Measurements from ENCODE around the gene DOK5. TPM values are rescaled to one million over a fixed set of nuclear protein-coding genes. Genes with fewer than 3 reads are reported as not detected.
"Not testable (repeated sequence)": the region's sequence is repeated elsewhere in the genome, so short reads cannot be mapped to it uniquely, and the experiment has no call there.

Gene DOK5
- total RNA-seq, result under 1 TPM in 1 of 2 donors, not detected in 1; 0.39 TPM
- long read RNA-seq, result 0 reads

DNA sequence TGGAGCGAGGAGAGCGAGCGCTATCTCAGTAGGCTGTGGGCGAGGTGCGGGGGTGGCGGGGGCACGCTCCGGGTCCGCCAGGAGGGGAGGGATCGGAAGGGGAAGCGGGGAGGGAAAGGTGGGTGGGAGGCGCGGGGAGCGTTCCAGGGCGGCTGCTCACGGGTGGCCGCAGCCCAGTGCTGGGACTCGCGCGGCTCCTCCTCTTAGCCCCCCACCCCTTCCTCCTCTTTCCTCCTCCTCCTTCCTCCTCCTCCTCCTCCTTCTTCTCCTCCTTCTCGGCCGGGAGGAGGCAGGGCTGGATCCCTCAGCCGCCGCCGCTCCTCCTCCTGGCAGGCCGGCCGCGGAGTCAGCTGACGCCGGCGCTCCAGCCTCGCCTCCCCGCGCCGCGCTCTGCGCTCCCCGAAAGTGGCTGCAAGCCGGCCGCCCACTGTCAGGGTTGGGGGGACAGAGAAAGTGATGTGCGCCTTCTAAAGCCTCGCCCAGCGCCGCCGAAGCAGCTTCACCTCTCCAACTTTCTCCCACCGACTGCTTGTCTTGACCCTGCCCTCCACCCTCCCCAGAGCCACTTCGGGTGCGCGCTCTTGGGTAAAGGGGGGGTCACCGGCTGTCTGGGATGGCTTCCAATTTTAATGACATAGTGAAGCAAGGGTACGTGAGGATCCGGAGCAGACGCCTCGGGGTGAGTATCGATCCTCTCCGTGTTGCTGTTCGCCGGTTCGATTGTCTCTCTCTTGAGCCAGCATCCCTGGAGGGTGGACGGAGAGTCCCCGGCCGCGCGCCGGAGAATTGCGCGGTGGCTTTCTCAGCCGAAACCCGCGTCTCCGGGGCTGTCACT is at the start of gene DOK5:
Gene DOK5, plus strand, starts transcription at position 260 of the 835 bp plus-strand sequence. Its CDS starts 354 bp downstream, at position 614.
- intact Hi-C loops (cut with DNase I, micrococcal nuclease), result no loop called here
- DNase-seq (peak in 1 of 2 donors; percentile 4), ATAC-seq (no peak)

DNA sequence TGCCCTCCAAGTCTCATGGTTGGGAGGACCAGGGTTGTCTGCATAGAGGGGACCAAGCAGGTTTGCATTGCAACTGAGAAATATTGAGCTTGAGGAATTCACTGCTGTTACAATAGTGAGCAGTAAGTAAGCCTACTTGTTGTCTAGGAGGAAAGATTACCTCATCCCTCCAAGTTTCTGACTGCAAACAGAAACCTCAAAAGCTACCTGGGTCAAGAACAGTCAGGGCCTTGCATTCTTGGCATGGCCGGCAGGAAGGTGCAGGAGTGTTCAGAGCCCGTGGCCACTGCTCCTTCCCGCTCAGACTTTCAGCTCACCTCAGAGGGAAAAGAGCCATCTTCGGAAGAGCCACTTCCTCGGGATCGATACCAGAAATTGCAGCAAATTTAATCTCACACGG is 46.0 kb upstream of the DOK5 start:
- DNase-seq, result no peak
- ATAC-seq, result no peak
- intact Hi-C loops (cut with DNase I, micrococcal nuclease), result no loop called here

DNA sequence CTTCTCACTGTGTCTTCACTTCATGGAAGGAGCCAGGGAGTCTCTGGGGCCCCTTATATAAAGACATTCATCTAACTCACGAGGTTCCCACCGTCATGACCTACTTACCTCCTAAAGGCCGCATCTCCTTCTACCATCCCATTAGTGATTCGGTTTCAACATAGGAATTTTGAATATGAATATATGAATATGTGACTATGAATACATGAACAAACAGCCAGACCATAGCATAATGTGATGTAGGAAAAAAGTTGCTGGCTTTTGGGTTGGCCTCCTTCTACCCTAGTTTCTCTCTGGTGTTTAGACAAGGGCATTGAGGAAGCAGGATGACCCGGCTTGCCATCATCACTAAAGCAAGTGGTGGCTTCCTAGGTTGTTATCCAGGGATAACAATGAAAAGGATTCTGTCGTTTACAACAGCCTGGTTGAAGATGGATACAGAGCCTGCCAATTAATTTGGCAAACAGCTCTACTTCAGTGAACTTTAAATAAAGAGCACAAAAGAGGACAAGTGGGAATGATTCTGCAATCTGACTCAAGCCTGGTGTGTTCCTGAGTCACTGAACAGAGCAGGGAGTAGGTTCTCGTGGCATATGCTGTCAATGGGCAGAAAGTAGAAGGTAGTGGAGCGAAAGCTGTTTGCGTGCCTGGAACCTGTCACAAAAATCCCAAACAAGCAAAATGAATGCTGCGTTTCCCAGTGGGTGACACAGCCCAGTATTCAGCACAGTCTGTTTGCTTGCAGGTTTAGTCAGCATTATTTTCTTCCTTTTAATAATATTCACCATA is 44.0 kb upstream of the DOK5 start:
- DNase-seq (no peak), ATAC-seq (no peak)
- intact Hi-C loops (cut with DNase I, micrococcal nuclease), result no loop called here

DNA sequence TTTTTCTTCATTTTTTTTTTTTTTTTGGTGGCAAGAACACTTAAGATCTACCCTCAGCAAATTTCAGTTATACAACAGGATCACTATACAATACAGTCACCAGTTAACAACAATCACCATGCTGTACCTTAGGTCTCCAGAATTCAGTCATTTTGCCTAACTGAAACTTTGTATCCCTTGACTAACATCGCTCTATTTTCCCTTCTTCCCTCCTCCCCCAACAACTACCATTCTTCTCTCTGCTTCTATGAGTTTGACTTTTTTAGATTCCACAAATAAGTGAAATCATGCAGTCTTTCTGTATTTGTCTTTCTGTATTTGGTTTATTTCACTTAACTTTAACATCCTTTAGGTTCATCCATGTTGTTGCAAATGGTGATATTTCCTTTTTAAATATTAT is 42.4 kb upstream of the DOK5 start:
- ATAC-seq (no peak), DNase-seq (no peak)
- intact Hi-C loops (cut with DNase I, micrococcal nuclease), result no loop called here

DNA sequence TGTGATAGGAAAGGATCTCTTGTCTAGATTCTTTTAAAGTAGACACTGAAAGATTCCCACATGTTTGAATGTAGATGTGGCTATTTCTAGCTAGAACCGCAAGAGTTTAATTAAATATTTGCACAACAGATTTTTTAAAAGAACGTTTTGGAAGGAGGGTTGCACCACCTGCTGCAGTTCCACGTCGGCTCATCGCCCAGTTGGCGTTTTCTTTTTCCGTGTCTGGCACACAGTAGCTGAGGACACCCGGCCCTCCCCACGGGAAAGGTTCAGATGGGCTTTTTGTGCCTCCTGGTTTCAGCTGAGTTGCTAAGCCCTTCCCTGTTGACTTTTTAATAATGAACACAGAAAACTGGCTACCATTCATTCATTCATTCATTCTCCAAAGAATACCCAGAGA is 41.8 kb upstream of the DOK5 start:
- DNase-seq (no peak), ATAC-seq (no peak)
- intact Hi-C loops (cut with DNase I, micrococcal nuclease), result no loop called here

- intact Hi-C loops (cut with DNase I, micrococcal nuclease), result no loop called here
- ATAC-seq (no peak), DNase-seq (no peak)
These were observed 41.2 kb upstream of the DOK5 start for GRCh38 chr20:54434196-54434595.

- DNase-seq (no peak), ATAC-seq (no peak)
- intact Hi-C loops (cut with DNase I, micrococcal nuclease), result no loop called here
These were observed 40.4 kb upstream of the DOK5 start for GRCh38 chr20:54435015-54435414.

GRCh38 chr20:54436410-54436809 is 39.0 kb upstream of the DOK5 start:
- intact Hi-C loops (cut with DNase I, micrococcal nuclease); ATAC-seq; DNase-seq: not testable (repeated sequence)

- intact Hi-C loops (cut with DNase I, micrococcal nuclease), result no loop called here
- ATAC-seq, result no peak
- DNase-seq, result no peak
These were observed 37.2 kb upstream of the DOK5 start for GRCh38 chr20:54438166-54438565.

DNA sequence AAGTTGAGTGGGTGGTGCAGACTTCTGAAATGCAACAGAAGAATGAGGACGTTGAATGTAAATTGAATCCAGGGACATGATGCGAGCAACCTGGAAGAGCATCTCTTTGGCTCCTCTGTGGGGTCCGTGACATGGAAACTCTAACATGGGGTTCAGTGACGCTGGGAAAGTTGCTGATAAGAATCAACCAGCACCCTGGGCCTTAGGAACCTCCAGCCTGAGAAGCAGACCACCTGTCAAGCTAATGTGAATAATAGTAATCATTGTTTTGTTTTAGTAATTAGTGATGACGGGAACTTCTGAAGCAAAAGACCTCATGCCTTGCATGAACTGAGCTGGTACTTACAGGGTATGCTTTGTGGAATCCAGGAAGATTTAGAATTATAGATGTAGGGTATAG is 25.2 kb upstream of the DOK5 start:
- ATAC-seq (no peak), DNase-seq (no peak)
- intact Hi-C loops (cut with DNase I, micrococcal nuclease), result no loop called here

DNA sequence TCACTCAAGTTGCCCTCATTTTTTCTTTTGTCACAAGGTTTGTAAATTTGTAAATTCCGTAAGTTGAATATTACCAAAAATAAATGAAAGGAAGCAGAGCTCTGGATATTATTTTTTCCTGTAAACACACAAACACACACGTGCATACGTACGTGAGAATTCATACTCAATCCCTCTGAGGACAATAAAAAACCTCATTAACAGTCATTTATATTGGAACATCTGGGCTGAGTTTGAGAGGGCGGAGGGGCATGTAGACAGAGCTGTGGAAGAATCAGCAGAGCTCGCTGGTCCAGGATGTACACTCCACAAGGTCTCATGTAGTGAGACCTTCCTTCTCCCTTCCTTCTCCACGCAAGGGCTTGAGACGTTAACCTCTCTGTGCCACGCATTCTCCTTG is 24.2 kb upstream of the DOK5 start:
- ATAC-seq (no peak), DNase-seq (no peak)
- intact Hi-C loops (cut with DNase I, micrococcal nuclease), result no loop called here

DNA sequence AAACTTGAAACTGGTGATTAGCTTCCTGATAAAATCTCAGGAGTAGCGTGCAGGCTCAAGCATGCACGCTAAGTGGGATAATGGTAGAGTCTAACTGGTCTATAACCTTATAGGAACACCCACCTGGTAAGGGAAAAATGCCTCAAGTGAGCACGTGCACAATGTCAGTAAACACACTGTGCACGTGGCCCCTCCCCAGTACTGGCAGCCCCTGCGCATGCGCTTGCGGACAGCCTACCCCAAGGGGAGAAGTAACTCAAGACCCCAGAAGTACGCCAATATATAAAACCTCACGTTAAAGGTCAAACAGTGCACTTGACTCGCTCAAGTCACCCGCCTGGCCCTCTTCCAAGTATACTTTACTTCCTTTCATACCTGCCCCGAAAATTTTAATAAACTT is 23.1 kb upstream of the DOK5 start:
- no peak for DNase-seq
- intact Hi-C loops (cut with DNase I, micrococcal nuclease), result no loop called here
- ATAC-seq, result no peak

DNA sequence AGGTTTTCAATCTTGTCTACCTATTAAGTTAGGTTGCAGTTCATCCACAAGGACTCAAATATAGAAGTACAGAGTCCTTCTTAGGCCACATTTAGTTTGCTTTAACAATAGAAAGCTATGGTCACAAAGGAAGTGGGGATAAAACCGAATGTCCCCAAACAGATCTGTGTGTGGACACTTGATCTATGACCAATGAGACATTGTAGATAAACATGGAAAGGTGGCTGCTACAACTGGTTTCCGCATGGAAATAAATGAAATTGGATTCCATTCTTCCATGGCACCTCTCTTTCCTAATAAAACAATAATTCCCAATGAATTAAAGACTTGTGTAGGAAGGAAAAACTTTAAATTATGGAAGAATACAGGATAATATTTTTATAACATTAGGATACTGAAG is 20.4 kb upstream of the DOK5 start:
- intact Hi-C loops (cut with DNase I, micrococcal nuclease), result no loop called here
- ATAC-seq, result no peak
- no peak for DNase-seq

- intact Hi-C loops (cut with DNase I, micrococcal nuclease), result no loop called here
- DNase-seq (no peak), ATAC-seq (no peak)
These were observed 19.0 kb upstream of the DOK5 start for GRCh38 chr20:54456423-54456822.

DNA sequence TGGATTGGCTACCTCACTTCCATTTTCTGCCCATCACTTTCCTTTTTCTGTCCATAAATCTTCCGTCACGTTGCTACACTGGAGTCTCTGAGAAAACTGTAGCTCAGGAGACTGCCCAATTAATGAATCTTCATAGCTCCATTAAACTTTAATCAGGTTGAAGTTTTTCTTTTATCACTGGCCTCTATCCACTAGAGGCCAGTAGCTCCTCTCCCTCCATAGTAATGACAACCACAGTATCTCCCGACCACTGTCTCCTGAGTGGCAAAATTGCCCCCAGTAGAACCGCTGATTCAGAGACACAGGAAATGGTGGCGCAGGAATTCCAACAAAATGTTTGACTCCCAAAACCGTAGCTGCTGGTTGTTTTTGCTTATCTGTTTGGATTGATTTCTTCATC is 18.4 kb upstream of the DOK5 start:
- no peak for ATAC-seq
- DNase-seq, result no peak
- intact Hi-C loops (cut with DNase I, micrococcal nuclease), result no loop called here

- ATAC-seq (no peak), DNase-seq (no peak)
- intact Hi-C loops (cut with DNase I, micrococcal nuclease), result no loop called here
These were observed 17.2 kb upstream of the DOK5 start for GRCh38 chr20:54458219-54458618.

GRCh38 chr20:54459279-54459678 is 16.1 kb upstream of the DOK5 start:
- no peak for ATAC-seq
- intact Hi-C loops (cut with DNase I, micrococcal nuclease), result no loop called here
- DNase-seq, result no peak

- no peak for DNase-seq
- no peak for ATAC-seq
- intact Hi-C loops (cut with DNase I, micrococcal nuclease), result no loop called here
These were observed 11.4 kb upstream of the DOK5 start for GRCh38 chr20:54464003-54464402.

- ATAC-seq (no peak), DNase-seq (no peak)
- intact Hi-C loops (cut with DNase I, micrococcal nuclease), result no loop called here
These were observed 9.3 kb upstream of the DOK5 start for GRCh38 chr20:54466127-54466526.

- intact Hi-C loops (cut with DNase I, micrococcal nuclease), result no loop called here
- no peak for DNase-seq
- ATAC-seq, result no peak
These were observed 7.8 kb upstream of the DOK5 start for GRCh38 chr20:54467622-54468021.

All from left colon (tissue), 2 donors.